Measurements from ENCODE around the gene MCM9.

- TF ChIP-seq CTCF (IDR thresholded peaks at IDR 0.05): no peak
- no peak for TF ChIP-seq POLR2A (IDR thresholded peaks at IDR 0.05)
These were observed 341 bp upstream of the MCM9 start for GRCh38 chr6:118935331-118935668.

Data from adrenal gland (tissue), 5 donors.